SJSA1 (cell line): Measurements from ENCODE around the gene PCDHB9. TPM values are rescaled to one million over a fixed set of nuclear protein-coding genes. Genes with fewer than 3 reads are reported as not detected.
A peak's percentile ranks its signal among the peaks of the same experiment; 100 is the strongest.
"Not testable (repeated sequence)": the region's sequence is repeated elsewhere in the genome, so short reads cannot be mapped to it uniquely, and the experiment has no call there.

Experiments
- DNase-seq, 2 experiments: peaks; one replicate each; pipeline ENCODE4 v3.0.0-alpha.2; 2015 to 2020; ENCODE audit warnings: low spot score in 2 of 2, low read depth in 1 of 2
- H3K27ac ChIP-seq: fragments of 250-450 bp; sonication (Bioruptor Pico); 2 replicates; pipeline ENCODE4 v1.5.1; 2020; ENCODE audit warnings: mild to moderate bottlenecking, moderate library complexity
- H3K27me3 ChIP-seq: fragments of 250-450 bp; sonication (Bioruptor Pico); replicated peaks from 2 replicates; pipeline ENCODE4 v1.5.1; 2020; ENCODE audit warnings: mild to moderate bottlenecking, moderate library complexity
- H3K36me3 ChIP-seq: fragments of 250-450 bp; sonication (Bioruptor Pico); 2 replicates; pipeline ENCODE4 v1.5.1; 2020; ENCODE audit warnings: mild to moderate bottlenecking
- H3K4me1 ChIP-seq: fragments of 250-450 bp; sonication (Bioruptor Pico); replicated peaks from 2 replicates; pipeline ENCODE4 v1.6.1; 2021; ENCODE audit warnings: mild to moderate bottlenecking
- H3K4me3 ChIP-seq: fragments of 250-450 bp; sonication (Bioruptor Pico); 2 replicates; pipeline ENCODE4 v1.5.1; 2020; ENCODE audit warnings: mild to moderate bottlenecking
- H3K9me3 ChIP-seq: fragments of 250-450 bp; sonication (Bioruptor Pico); replicated peaks from 2 replicates; pipeline ENCODE4 v1.5.1; 2020; ENCODE audit warnings: mild to moderate bottlenecking
- total RNA-seq: library from RNA; depleted of rRNA; stranded (reverse); fragments of >200 nt; shearing (Covaris generic); gene quantifications from 2 replicates; pipeline ENCODE4 v1.2.3, GENCODE V29; 2014

PCDHB9 gene
- total RNA-seq, 1 experiment from 2014 or later: 2.7 TPM

DNA sequence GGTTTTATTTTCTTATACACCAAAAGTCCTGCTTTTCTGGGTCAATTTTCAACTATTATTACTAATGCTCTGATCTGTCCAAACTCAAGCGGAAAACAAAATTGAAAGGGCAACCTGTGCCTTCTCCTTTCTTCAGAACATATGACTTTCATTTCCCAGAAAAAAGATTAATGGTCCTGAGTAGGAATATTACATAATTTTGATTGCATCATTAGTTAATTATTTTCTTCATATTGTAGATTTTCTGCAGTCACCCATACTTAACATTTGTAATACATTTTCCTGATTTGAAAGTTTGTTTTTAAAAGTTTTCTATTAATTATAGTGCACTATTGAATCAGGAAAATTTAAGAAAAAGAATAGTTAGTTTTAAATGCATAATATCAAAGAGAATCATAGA, 11.0 kb upstream of the PCDHB9 start:
- H3K36me3 ChIP-seq: no peaks in the 10 kb centered on the region
- no peak overlapping the region for H3K27ac ChIP-seq
- H3K9me3 ChIP-seq: peaks cover 3% of the 10 kb centered on the region; the same call in 1 of the 2 replicates
- no peaks in the 10 kb centered on the region for H3K4me1 ChIP-seq
- no peak for DNase-seq
- no peak overlapping the region for H3K4me3 ChIP-seq
- no peaks in the 10 kb centered on the region for H3K27me3 ChIP-seq

- not testable (repeated sequence) for H3K4me1 ChIP-seq
Measured at GRCh38 chr5:141177577-141178191, 9.3 kb upstream of the PCDHB9 start, which contains the start of gene PCDHB8. PCDHB8 (plus strand) TSS chr5:141177790; CDS start chr5:141178035, 245 bp downstream.

GRCh38 chr5:141179371-141179770, 7.6 kb upstream of the PCDHB9 start:
- H3K36me3 ChIP-seq, H3K4me3 ChIP-seq, H3K27me3 ChIP-seq, H3K4me1 ChIP-seq, DNase-seq, H3K27ac ChIP-seq: not testable (repeated sequence)
- H3K9me3 ChIP-seq: peaks cover 12% of the 10 kb centered on the region

More at GRCh38 chr5:141177577-141178191, 9.3 kb upstream of the PCDHB9 start, which contains the start of gene PCDHB8:
- not testable (repeated sequence) for H3K27ac ChIP-seq, H3K4me3 ChIP-seq, H3K27me3 ChIP-seq, H3K9me3 ChIP-seq, H3K36me3 ChIP-seq
- DNase-seq: peak in 1 of 2 experiments; percentile 25

DNA sequence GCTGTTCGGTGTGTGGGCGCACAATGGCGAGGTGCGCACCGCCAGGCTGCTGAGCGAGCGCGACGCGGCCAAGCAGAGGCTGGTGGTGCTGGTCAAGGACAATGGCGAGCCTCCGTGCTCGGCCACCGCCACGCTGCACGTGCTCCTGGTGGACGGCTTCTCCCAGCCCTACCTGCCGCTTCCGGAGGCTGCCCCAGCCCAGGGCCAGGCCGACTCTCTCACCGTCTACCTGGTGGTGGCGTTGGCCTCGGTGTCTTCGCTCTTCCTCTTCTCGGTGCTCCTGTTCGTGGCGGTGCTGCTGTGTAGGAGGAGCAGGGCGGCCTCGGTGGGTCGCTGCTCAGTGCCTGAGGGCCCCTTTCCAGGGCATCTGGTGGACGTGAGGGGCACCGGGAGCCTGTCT, 7.1 kb upstream of the PCDHB9 start:
- not testable (repeated sequence) for H3K27ac ChIP-seq, DNase-seq, H3K27me3 ChIP-seq, H3K4me3 ChIP-seq, H3K36me3 ChIP-seq, H3K4me1 ChIP-seq
- H3K9me3 ChIP-seq: peaks cover 16% of the 10 kb centered on the region

- Histone ChIP-seq H3K36me3 (peaks cover 10% of the 10 kb centered on the region), H3K4me1 (no peaks in the 10 kb centered on the region), H3K27me3 (no peaks in the 10 kb centered on the region), H3K4me3 (no peak overlapping the region), H3K27ac (no peak overlapping the region), H3K9me3 (peaks cover 17% of the 10 kb centered on the region)
- DNase-seq: no peak
Measured at GRCh38 chr5:141180313-141180712, 6.6 kb upstream of the PCDHB9 start.

DNA sequence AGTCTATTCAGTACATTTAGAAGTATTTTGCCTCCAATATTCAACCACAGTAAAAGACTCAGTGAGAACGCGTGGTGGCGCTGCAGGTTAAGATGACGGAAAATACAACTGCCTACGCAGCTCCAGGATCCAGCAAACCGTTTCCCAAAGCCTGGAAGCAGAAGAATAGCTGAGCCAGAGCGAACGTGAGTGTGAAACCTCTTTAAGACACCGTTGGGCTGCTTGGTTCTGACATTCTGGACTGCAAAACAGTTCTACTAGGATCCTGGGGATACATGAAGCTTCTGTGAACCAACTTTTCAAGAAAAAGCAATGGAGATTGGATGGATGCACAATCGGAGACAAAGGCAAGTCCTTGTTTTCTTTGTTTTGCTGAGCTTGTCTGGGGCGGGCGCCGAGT, 4.7 kb upstream of the PCDHB9 start, which contains the start of gene PCDHB16:
PCDHB16 (plus strand) TSS at position 140 of the 400 bp plus-strand sequence; CDS start at position 313, 173 bp downstream.
- Histone ChIP-seq H3K36me3 (peaks cover 16% of the 10 kb centered on the region), H3K9me3 (peaks cover 26% of the 10 kb centered on the region), H3K27me3 (no peaks in the 10 kb centered on the region), H3K27ac (peak within 1 kb of the TSS; percentile 71), H3K4me3 (peak within 1 kb of the TSS; percentile 50), H3K4me1 (no peaks in the 10 kb centered on the region)
- DNase-seq: peak; percentile 71 to 77

GRCh38 chr5:141184117-141184855, 2.7 kb upstream of the PCDHB9 start:
- H3K27ac ChIP-seq, H3K4me3 ChIP-seq, H3K27me3 ChIP-seq, DNase-seq, H3K4me1 ChIP-seq: not testable (repeated sequence)
- peaks cover 19% of the 10 kb centered on the region for H3K36me3 ChIP-seq
- peaks cover 26% of the 10 kb centered on the region for H3K9me3 ChIP-seq

GRCh38 chr5:141188682-141189081, 1.7 kb downstream of the PCDHB9 start:
- peaks cover 17% of the 10 kb centered on the region for H3K9me3 ChIP-seq
- H3K4me3 ChIP-seq, H3K4me1 ChIP-seq, H3K27me3 ChIP-seq, H3K27ac ChIP-seq: not testable (repeated sequence)
- DNase-seq: peak in 1 of 2 experiments; percentile 38
- H3K36me3 ChIP-seq: peaks cover 15% of the 10 kb centered on the region

- H3K4me1 ChIP-seq, H3K27ac ChIP-seq, H3K27me3 ChIP-seq, H3K4me3 ChIP-seq: not testable (repeated sequence)
- Histone ChIP-seq H3K9me3 (peaks cover 17% of the 10 kb centered on the region), H3K36me3 (peaks cover 14% of the 10 kb centered on the region)
- peak in 1 of 2 experiments; percentile 17 for DNase-seq
Measured at GRCh38 chr5:141189131-141189530, 2.2 kb downstream of the PCDHB9 start.

GRCh38 chr5:141192110-141192725, 5.3 kb downstream of the PCDHB9 start, which contains the start of gene PCDHB10:
PCDHB10 (plus strand) TSS chr5:141192353; CDS start chr5:141192553, 200 bp downstream.
- no peak within 1 kb of the TSS for H3K27ac ChIP-seq
- peaks cover 3% of the 10 kb centered on the region; the same call in 1 of the 2 replicates for H3K36me3 ChIP-seq
- peak; percentile 31 to 39 for DNase-seq
- no peaks in the 10 kb centered on the region for H3K4me1 ChIP-seq
- H3K9me3 ChIP-seq: peaks cover 3% of the 10 kb centered on the region
- no peaks in the 10 kb centered on the region for H3K27me3 ChIP-seq
- H3K4me3 ChIP-seq: no peak within 1 kb of the TSS

DNA sequence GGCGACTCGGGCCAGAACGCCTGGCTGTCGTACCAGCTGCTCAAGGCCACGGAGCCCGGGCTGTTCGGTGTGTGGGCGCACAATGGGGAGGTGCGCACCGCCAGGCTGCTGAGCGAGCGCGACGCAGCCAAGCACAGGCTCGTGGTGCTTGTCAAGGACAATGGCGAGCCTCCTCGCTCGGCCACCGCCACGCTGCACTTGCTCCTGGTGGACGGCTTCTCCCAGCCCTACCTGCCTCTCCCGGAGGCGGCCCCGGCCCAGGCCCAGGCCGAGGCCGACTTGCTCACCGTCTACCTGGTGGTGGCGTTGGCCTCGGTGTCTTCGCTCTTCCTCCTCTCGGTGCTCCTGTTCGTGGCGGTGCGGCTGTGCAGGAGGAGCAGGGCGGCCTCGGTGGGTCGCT, 7.4 kb downstream of the PCDHB9 start:
- not testable (repeated sequence) for H3K27ac ChIP-seq

DNA sequence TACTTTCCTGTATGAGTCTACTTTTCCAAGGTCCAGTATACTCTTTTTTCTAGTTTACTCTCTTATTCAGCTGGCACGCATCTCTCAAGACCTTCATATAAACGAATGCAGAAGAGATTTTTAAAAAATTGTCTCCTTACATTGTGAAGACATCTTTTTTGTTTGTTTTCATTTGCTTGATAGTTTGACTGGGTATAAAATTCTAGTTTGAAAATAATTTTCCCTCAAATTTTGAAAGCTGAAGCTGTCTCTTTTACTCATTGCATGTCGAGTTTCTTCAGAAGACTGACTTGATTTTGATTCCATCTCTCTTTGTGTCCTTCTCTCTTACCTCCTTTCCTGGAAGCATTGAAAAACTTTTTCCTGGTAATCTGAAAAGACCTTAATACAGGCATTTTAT, 9.4 kb downstream of the PCDHB9 start:
- no peak overlapping the region for H3K4me3 ChIP-seq
- no peak for DNase-seq
- H3K27me3 ChIP-seq: no peaks in the 10 kb centered on the region
- H3K9me3 ChIP-seq: peaks cover 16% of the 10 kb centered on the region
- H3K4me1 ChIP-seq: no peaks in the 10 kb centered on the region
- H3K27ac ChIP-seq: no peak overlapping the region
- no peaks in the 10 kb centered on the region for H3K36me3 ChIP-seq

More for the DNA sequence above, 7.4 kb downstream of the PCDHB9 start:
- H3K36me3 ChIP-seq, DNase-seq, H3K4me1 ChIP-seq, H3K27me3 ChIP-seq, H3K4me3 ChIP-seq: not testable (repeated sequence)
- H3K9me3 ChIP-seq: peaks cover 13% of the 10 kb centered on the region

GRCh38 chr5:141199359-141200235, 12.6 kb downstream of the PCDHB9 start, which contains the start of gene PCDHB11:
PCDHB11 (plus strand) TSS chr5:141199627; CDS start chr5:141199775, 148 bp downstream.
- Histone ChIP-seq H3K27ac (no peak within 1 kb of the TSS), H3K36me3 (no peaks in the 10 kb centered on the region), H3K27me3 (no peaks in the 10 kb centered on the region), H3K4me1 (no peaks in the 10 kb centered on the region), H3K4me3 (no peak within 1 kb of the TSS), H3K9me3 (peaks cover 13% of the 10 kb centered on the region; the same call in 1 of the 2 replicates)
- DNase-seq: no peak
